ENCODE data around the gene DNAH5.

DNAH5 gene

GRCh38 chr5:13945271-13945670 is 783 bp upstream of the DNAH5 start:
- H3F3A ChIP-seq (ENCODE audit: insufficient read depth, low read length) = no peaks in the 10 kb centered on the region
- H3K4me3 ChIP-seq (ENCODE audit: low read depth, low read length, poor library complexity, severe bottlenecking) = no peak overlapping the region
- no peaks in the 10 kb centered on the region for H3K36me3 ChIP-seq (ENCODE audit: insufficient read depth, low read length)
- H3K9me2 ChIP-seq (ENCODE audit: low read depth, low read length) = no peaks in the 10 kb centered on the region
- H3K9ac ChIP-seq (ENCODE audit: low read length) = no peak overlapping the region
- no peak overlapping the region for H3K27ac ChIP-seq (ENCODE audit: low read depth, low read length, poor library complexity, severe bottlenecking)
- TF ChIP-seq CTCF (IDR thresholded peaks at IDR 0.05; ENCODE audit: low read length) = no peak
- no peak for TF ChIP-seq EZH2 (IDR thresholded peaks at IDR 0.05; ENCODE audit: borderline replicate concordance, low read length)
- H3K4me1 ChIP-seq (ENCODE audit: insufficient read depth, low read length, severe bottlenecking) = no peaks in the 10 kb centered on the region
- H3K27me3 ChIP-seq (ENCODE audit: insufficient read depth, low read length) = no peaks in the 10 kb centered on the region
- H3K9me3 ChIP-seq (ENCODE audit: low read length) = no peaks in the 10 kb centered on the region
- H3K4me2 ChIP-seq (ENCODE audit: low read length) = no peak overlapping the region
- H2AFZ ChIP-seq (ENCODE audit: low read length) = no peak overlapping the region
- no peaks in the 10 kb centered on the region for H4K20me1 ChIP-seq (ENCODE audit: insufficient read depth, low read length)
- no peaks in the 10 kb centered on the region for H3K79me2 ChIP-seq (ENCODE audit: insufficient read depth, low read length)

GRCh38 chr5:13943676-13944075 is 812 bp downstream of the DNAH5 start:
- H3K9ac ChIP-seq (ENCODE audit: low read length) = no peak overlapping the region
- H3K4me3 ChIP-seq (ENCODE audit: low read depth, low read length, poor library complexity, severe bottlenecking) = no peak overlapping the region
- TF ChIP-seq CTCF (IDR thresholded peaks at IDR 0.05; ENCODE audit: low read length) (no peak), EZH2 (IDR thresholded peaks at IDR 0.05; ENCODE audit: borderline replicate concordance, low read length) (no peak)
- no peak overlapping the region for H3K27ac ChIP-seq (ENCODE audit: low read depth, low read length, poor library complexity, severe bottlenecking)
- no peaks in the 10 kb centered on the region for H3F3A ChIP-seq (ENCODE audit: insufficient read depth, low read length)
- no peak overlapping the region for H3K4me2 ChIP-seq (ENCODE audit: low read length)
- H4K20me1 ChIP-seq (ENCODE audit: insufficient read depth, low read length) = no peaks in the 10 kb centered on the region
- H3K79me2 ChIP-seq (ENCODE audit: insufficient read depth, low read length) = no peaks in the 10 kb centered on the region
- no peaks in the 10 kb centered on the region for H3K27me3 ChIP-seq (ENCODE audit: insufficient read depth, low read length)
- no peaks in the 10 kb centered on the region for H3K9me2 ChIP-seq (ENCODE audit: low read depth, low read length)
- H2AFZ ChIP-seq (ENCODE audit: low read length) = no peak overlapping the region
- H3K9me3 ChIP-seq (ENCODE audit: low read length) = no peaks in the 10 kb centered on the region
- no peaks in the 10 kb centered on the region for H3K4me1 ChIP-seq (ENCODE audit: insufficient read depth, low read length, severe bottlenecking)
- no peaks in the 10 kb centered on the region for H3K36me3 ChIP-seq (ENCODE audit: insufficient read depth, low read length)

GRCh38 chr5:13941468-13941867 is 3.0 kb downstream of the DNAH5 start:
- Histone ChIP-seq H4K20me1 (ENCODE audit: insufficient read depth, low read length) (no peaks in the 10 kb centered on the region), H2AFZ (ENCODE audit: low read length) (no peak overlapping the region), H3K4me2 (ENCODE audit: low read length) (no peak overlapping the region), H3K27ac (ENCODE audit: low read depth, low read length, poor library complexity, severe bottlenecking) (no peak overlapping the region), H3K9ac (ENCODE audit: low read length) (no peak overlapping the region), H3F3A (ENCODE audit: insufficient read depth, low read length) (no peaks in the 10 kb centered on the region), H3K9me3 (ENCODE audit: low read length) (no peaks in the 10 kb centered on the region), H3K27me3 (ENCODE audit: insufficient read depth, low read length) (no peaks in the 10 kb centered on the region), H3K4me3 (ENCODE audit: low read depth, low read length, poor library complexity, severe bottlenecking) (no peak overlapping the region), H3K9me2 (ENCODE audit: low read depth, low read length) (no peaks in the 10 kb centered on the region), H3K79me2 (ENCODE audit: insufficient read depth, low read length) (no peaks in the 10 kb centered on the region), H3K4me1 (ENCODE audit: insufficient read depth, low read length, severe bottlenecking) (no peaks in the 10 kb centered on the region), H3K36me3 (ENCODE audit: insufficient read depth, low read length) (no peaks in the 10 kb centered on the region)
- TF ChIP-seq CTCF (IDR thresholded peaks at IDR 0.05; ENCODE audit: low read length) = no peak
- no peak for TF ChIP-seq EZH2 (IDR thresholded peaks at IDR 0.05; ENCODE audit: borderline replicate concordance, low read length)
